SHP77 treated with DMSO at 0.1 percent for 48 hours (cell line): ENCODE data around the gene ZDHHC14.
"Not testable (repeated sequence)": the region's sequence is repeated elsewhere in the genome, so short reads cannot be mapped to it uniquely, and the experiment has no call there.

ENCODE experiments used
- DNase-seq: peaks from one replicate; lab custom pipeline; 2025; lab: John Stamatoyannopoulos, UW

The ZDHHC14 gene

DNA sequence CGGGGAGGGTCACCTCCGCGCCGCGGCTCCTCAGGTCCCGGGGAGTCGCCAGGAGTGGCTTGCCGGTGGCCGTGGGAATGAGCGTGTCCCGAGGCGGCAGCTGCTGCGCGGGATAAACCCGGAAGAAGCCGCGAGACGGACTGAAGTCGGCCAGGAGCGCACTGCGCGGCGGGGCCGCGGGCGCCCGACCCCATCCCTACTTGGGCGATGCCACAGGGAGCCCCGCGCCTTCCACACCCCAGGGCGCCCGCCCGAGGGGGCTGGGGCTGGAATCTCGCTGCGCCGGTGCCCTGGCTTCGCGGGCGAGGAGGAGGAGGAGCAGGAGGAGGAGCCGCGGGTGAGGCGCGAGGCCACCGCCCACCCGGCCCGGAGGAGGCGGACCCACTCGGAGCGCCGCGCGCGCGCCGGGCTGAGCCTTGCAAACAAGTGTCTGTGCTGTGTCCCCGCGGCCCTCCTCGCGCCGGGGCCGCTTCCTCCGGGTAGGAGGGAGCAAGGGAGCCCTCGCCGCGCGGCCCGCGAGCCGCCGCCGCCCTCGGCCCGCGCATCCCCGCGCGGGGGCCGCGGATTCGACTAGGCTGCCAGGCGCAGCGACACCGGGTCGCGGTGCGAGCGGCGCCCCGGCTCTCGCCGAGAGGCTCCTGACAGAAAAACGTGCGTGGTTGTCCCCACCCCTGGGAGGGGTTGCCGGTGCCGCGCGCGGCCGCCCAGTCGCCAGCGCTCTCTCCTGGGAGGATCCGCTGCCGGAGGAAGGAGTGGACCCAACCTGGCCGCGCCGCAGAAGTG lies at the start of gene ZDHHC14:
Gene ZDHHC14, plus strand, starts transcription at position 412 of the 783 bp plus-strand sequence.
- DNase-seq = peak; percentile 51

- DNase-seq = no peak
Observed at GRCh38 chr6:157332813-157333212, 48.2 kb upstream of the ZDHHC14 start.

DNA sequence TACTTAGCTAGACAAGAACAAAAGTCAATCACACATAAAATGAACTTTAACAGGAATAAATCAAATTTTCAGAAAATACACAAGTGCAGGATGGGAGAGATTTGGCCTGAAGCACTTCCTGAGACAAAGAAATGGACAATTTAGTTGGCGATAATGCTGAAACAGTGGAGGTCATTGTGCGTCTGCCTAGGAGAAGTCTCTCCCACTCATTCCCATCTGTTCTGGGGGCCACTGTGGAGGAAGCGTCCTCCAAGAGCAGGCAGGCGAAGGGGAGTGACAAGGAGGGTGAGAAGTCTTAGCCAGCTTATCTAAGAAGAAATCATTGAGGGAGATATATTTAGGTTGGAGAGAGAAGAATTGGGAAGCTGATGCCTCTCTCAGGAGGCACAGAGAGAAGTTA lies 47.5 kb upstream of the ZDHHC14 start:
- no peak for DNase-seq

GRCh38 chr6:157333956-157334355 lies 47.0 kb upstream of the ZDHHC14 start:
- no peak for DNase-seq

- no peak for DNase-seq
Observed at GRCh38 chr6:157335829-157336228, 45.2 kb upstream of the ZDHHC14 start.

DNA sequence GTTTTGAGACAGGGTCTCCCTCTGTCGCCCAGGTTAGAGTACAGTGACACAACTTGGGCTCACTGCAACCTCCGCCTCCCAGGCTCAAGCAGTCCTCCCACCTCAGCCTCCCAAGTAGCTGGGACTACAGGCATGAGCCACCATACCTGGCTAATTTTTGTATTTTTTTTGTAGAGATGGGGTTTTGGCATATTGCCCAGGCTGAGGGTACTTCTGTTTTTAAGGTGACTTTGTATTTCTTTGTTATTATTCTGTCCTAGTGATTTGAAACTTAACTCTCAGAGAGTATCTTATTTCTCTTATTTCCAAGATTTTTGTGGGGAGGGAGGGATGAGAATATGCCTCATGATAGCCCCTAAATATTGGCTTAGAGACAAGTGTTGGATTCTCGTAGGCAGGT lies 43.7 kb upstream of the ZDHHC14 start:
- not testable (repeated sequence) for DNase-seq

DNA sequence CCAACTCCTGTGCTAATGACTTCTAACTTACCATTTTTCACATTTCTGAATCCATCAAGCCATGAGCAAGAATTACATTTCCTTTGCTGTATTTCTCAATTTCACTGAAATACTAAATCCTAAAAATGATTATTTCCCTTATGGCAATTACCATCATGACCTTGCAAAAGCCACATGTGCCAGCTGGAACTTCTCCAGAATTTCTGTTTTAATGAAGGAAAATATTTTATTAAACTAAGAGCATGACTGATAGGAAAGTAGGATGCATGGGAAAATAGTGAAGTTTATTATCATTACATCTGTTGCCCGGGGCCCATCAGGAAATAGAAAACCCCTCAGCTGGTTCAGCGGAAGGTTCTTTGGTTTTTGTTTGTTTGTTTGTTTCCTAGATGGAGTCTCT lies 43.2 kb upstream of the ZDHHC14 start:
- no peak for DNase-seq

DNA sequence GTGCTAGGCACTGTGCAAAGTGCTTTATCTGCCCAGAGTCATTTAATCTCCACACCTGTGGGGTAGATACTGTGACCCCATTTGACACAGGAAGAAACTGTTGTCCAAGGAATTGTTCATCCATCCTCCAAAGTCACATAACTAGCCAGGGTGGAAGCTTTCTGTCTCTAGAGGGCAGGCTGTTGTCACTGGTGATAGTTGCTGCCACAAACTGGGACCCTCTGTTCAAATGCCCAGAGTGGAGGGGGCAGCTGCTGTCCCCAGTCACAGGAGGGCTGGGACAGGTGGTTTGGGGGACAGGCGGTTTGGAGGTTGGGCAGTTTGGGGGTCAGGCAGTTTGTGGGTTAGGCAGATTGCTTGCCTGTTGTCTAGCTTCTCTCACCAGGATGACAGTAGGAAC lies 41.6 kb upstream of the ZDHHC14 start:
- no peak for DNase-seq

DNA sequence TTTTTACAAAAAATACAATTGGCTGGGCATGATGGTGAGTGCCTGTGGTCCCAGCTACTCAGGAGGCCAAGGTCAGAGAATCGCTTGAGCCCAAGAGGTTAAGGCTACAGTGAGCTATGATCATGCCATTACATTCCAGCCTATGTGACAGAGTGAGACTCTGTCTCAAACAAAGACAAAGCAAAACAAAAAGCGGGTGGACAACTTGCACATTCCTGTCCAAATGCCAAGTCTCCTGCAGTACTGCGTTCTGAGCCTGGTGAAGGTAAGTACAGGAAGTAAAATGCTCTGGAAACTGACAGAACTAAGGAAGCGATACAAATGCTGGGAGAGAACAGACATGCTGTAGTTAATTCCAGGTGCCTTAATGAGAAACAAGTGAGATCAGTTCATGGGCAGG lies 37.3 kb upstream of the ZDHHC14 start:
- DNase-seq = no peak

DNA sequence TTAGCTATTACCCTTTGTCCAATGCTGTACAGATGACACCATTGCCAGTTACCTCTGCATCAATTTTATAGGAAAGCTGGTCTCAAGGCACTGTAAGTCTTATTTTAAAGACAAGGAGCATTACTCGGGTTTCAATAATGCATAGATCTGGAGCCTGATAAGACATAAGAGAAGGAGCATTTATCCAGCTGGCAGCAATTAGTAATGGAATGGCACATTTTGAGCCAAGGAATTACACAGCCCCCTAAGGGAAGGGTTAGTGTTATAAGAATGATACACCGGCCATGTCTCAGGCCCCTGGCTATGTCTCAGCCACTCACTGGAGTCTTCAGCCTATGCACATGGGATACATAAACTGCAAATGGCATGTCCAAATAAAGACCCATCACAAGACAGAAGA lies 34.6 kb upstream of the ZDHHC14 start:
- DNase-seq = no peak

GRCh38 chr6:157358287-157358686 lies 22.7 kb upstream of the ZDHHC14 start:
- DNase-seq = no peak

DNA sequence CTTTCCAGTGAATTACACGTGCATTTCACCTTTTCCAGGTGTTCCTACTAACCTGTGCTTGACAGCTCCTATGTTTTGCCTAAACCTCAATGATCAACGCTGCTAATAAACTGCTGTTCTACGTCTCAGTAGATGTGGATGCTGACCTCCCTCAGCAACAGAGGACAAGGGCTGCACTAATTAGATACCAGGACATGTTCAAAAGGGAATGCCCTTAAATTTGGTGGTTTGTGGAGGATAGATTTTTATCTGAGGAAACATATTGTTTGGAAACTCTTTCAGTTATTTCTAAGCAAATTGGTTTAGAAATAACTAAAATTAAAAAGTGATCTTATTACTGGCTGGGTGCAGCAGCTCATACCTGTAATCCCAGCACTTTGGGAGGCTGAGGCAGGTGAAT lies 19.1 kb upstream of the ZDHHC14 start:
- no peak for DNase-seq

DNA sequence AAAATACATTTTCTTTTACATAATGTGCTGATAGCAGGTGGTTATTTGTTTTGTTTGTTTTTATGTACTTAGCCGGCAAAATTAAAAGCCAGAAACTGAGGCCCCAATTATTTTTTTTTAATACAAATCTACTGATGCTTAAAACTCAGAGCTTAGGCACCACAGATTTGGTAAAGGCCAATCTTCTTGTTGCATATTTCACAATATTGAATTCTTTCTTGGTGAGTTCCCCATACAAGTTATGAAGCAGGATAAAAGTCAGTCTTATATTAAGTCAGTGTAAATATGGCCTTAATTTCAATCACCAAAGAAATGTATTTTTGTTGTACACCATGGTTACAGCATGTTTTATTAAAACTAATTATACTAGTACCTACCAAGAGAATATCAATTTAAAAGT lies 16.3 kb upstream of the ZDHHC14 start:
- DNase-seq = no peak

DNA sequence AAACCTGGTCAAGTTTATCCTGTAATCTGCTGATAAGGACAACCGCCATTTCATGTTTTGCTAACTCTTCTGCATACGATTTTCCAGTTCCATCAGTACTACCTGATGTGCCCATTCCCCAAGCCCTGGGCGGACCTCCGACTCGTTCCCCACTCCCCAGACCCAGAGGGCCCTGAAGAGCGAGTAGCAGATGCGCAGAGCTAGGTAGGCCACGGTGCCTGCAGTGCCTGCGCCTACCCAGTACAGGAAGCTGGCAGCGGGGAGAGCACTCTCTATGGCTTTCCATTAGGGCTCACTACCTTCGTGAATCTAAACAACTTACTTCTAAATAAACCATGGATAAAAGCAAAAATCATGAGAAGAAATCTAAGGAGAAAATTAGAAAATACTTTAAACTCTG lies 14.3 kb upstream of the ZDHHC14 start:
- no peak for DNase-seq

DNA sequence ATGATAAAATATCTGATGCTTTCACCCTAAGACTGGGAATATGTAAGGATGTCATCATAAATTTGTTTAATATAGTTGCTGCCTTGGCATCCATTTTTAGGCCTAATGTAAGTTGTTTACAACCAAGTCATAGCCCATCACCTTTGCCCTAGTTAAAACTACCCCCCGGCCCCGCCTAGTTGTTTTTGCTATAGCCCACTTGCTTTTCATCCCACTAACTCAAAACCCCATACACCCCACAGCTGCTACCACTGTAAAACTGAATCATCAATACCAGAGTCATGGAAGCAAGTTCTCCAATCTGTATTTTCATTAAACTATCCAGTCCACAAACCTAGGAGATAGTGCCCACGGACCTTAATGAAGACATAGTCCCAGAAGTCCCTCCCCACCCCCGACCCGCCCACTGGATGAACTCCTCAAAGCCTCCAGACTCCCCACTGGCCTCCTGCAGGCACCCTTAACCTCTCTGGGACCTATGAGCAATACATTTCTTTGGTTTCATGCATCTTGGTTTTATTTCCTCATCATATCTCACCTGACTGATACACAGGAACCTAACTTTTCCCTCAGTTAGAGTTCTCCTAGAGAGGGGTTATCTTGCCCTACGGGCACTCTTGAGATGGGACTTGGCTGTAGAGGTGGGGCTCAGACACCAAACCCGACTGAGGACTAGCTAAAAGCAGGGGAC lies 12.5 kb upstream of the ZDHHC14 start:
- no peak for DNase-seq

GRCh38 chr6:157370755-157371154 lies 10.2 kb upstream of the ZDHHC14 start:
- no peak for DNase-seq

DNA sequence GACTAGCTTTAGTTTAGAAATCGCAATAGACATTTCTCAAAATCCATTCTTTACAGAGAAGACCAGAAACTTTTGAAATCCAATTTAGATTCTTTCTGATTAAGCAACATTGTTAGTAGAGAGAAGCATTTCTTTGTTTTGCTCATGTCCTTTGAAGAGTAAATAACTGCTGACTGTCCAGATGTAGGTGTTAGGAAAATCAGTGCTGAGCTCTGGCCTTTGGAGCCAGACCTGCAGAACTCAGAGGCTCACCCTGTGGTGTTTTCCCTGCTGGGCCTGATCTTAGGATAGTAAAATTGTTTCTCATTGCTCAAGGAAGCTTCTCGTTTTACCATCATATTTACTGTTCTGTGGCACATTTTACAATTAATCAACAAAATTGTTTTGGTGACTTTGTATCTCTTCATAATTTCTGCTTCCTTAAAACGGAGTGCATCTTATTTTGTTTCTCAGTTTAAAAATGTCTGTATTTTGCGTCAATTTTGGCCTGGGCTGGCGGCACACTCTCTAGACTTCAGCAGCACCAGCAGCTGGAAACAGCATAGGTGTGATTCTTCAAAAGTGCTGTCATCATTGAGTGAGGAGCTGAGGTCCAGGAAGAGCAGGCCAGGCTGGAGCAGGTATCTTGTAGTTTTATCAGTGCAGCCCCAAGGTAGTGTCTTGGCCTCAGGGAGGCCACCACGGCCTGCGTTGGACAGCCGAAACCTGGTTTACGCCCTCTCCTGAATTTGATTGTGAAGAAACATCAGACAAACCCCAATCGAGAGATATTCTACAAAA lies 8.3 kb upstream of the ZDHHC14 start:
- DNase-seq = no peak

DNA sequence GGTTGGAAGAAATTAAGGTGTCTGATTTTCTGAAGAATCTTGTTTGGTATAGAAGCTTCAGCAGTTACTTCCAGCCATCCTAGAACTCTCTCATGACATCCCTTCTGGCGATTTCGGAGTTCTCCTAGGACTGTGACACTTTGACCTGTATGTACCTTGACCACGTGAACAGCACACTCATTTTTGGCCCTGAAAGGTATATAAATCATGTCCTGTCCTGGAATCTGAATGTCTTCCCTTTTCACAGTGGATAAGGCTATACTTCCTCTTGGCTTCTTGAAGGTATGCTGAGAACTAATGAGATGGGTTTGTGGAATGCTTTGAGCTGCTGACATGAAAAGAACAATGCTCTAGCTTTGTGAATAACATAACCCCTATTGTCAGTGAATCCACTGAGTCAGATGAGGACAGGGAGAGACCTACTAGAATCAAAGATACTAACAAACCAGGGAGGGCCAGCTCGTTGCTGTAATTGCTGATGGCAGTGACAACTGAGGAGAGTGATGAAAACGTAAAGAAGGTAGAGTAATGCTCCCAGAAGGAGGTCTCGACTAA lies 6.0 kb upstream of the ZDHHC14 start:
- DNase-seq = no peak

GRCh38 chr6:157376241-157376640 lies 4.7 kb upstream of the ZDHHC14 start:
- DNase-seq = no peak

GRCh38 chr6:157376706-157377230 lies 4.2 kb upstream of the ZDHHC14 start:
- peak; percentile 99 for DNase-seq

- peak; percentile 84 for DNase-seq
Observed at GRCh38 chr6:157379656-157380457, 1.1 kb upstream of the ZDHHC14 start.

DNA sequence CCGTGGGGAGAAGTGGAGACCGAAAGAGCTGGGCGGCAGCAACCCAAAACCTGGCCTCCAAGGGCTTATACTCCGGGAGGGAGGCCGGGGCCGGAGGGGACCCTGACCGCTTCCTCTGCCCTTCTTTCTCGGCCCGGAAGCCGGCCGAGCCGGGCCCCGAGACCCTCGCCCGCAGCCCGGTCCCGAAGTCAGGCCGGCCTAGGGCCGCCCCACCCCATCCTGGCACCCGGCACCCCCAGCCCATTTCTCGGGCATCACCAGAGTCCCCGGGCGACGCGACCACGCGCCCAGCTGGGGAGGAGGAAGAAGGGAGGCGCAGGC lies 572 bp upstream of the ZDHHC14 start:
- no peak for DNase-seq
